ENCODE measurements around the gene ATG7.

DNA sequence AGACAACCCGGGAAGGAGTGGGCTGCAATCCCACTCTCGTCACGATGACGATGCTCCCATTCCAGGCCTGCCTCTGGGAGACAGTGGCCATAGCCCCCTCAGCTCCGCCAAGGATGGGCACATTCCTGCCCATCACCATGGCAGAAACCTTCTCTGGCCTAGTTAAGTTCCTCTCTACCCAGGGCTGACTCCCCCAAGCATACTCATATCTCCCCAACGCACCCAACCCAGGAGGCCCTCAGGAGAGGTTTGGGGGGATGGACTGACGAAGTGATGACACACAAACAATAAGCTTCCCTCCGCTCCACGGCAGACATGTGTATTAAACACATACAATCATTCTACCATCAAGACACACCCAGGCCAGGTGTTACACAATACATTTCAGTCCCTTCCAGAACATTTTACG lies 311.4 kb downstream of the ATG7 start:
- TF ChIP-seq MAX (IDR thresholded peaks at IDR 0.05) (no peak), CTCF (IDR thresholded peaks at IDR 0.05) (no peak), NFE2L2 (conservative IDR thresholded peaks at IDR 0.05; ENCODE audit: low read length) (no peak)

All from A549 (cell line).